GM23248 (cell line): ENCODE measurements around the gene MPPED1.

Experiments used
- EZH2 ChIP-seq: fragments of 200-600 bp; sonication (generic); IDR thresholded peaks from 2 replicates; pipeline ENCODE4 v1.6.1; 2018; ENCODE audit warnings: antibody characterized with exemption, mild to moderate bottlenecking; ENCODE audit not compliant: insufficient read depth, poor library complexity, severe bottlenecking
- EZH2phosphoT487 ChIP-seq: fragments of 200-600 bp; sonication (generic); IDR thresholded peaks from 2 replicates; pipeline ENCODE4 v1.6.1; 2018; ENCODE audit warnings: antibody characterized with exemption, moderate library complexity, mild to moderate bottlenecking, low read depth; ENCODE audit not compliant: insufficient read depth

DNA sequence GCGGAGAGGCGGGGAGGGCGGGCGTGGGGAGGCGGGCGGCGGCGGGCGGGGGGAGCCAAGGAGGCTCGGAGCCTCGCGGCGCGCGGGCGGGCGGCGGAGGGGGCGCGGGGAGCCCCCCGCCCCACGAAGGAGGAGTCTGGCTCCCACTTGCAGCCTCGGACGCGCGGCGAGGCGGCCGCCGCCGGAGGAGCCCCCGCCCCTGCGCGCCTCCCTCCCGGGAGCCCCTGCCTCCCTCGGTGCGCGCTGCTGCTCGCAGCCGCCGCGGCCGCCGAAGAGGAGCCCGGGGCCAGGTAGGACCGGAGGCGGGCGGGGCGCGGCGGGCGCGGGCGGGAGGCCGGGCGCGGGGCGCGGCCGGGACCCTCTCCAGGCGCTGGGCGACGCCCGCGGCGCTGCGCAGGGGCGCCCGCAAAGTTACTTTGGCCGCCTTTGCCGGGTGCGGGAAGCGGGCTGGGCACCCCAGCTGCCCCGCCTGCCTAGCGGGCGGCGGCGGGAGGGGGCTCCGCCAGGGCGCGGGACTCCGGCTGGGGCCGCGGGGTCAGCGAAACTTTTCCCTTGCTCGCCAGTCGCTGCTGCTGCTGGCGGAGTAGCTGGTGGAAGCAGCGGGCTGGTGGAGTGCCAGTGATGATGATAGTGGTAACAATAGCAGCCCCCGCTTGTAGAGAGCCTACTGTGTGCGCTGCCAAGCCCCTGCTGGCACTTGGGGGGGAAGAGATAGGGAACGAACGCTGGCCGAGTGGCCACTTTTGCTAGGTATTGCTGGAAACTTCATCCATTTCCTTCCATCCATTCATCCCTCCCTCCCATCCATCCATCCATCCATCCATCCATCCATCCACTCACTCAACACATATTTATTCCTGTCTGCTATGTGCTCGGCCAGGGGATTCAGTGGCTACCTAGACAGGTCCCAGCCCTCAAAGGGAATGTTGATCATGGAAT lies at the start of gene MPPED1:
- TF ChIP-seq EZH2 (peak; percentile 66), EZH2phosphoT487 (0 out of 2 replicates have a peak, but pooled peaks have one; percentile 20)
